ENCODE measurements around the gene EPB41L2.

The EPB41L2 gene

GRCh38 chr6:130969791-130970491, 93.1 kb downstream of the EPB41L2 start:
- Histone ChIP-seq H3K9ac (ENCODE audit: low read length) (no peak overlapping the region), H3K4me2 (ENCODE audit: low read length) (no peak overlapping the region), H2AFZ (ENCODE audit: low read depth, low read length) (no peak overlapping the region), H4K20me1 (ENCODE audit: insufficient read depth, low read length) (no peaks in the 10 kb centered on the region), H3K79me2 (ENCODE audit: low read length) (no peaks in the 10 kb centered on the region), H3K4me1 (ENCODE audit: low read length) (no peaks in the 10 kb centered on the region), H3K36me3 (replicated peaks; ENCODE audit: low read depth, low read length) (no peaks in the 10 kb centered on the region), H3K9me3 (ENCODE audit: insufficient read depth, low read length) (no peaks in the 10 kb centered on the region), H3K27me3 (ENCODE audit: low read depth, low read length) (no peaks in the 10 kb centered on the region), H3K4me3 (ENCODE audit: low read length) (no peak overlapping the region), H3K27ac (ENCODE audit: low read length) (no peak overlapping the region)
- TF ChIP-seq EZH2phosphoT487 (IDR thresholded peaks at IDR 0.05; ENCODE audit: low read depth) (no peak), CTCF (IDR thresholded peaks at IDR 0.05; ENCODE audit: low read depth, low read length) (no peak)

DNA sequence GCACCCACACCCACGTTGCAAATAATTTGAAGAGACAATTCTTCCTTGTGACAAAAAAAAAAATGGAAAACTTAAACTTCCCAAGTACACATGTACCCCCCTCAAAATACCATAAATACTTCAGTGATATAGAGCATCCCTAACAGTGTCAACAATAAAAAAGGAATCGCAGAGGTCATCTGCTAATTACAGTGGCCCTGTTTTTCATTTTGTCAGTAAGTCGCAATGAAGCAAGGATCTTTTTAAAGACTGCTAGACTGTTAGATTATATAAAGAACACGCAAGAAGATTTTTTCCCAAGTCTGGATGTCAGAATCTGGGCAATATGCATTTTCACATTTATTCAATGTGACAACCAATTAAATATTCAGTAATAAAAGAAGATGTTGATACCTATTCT, 93.9 kb downstream of the EPB41L2 start:
- TF ChIP-seq EZH2phosphoT487 (IDR thresholded peaks at IDR 0.05; ENCODE audit: low read depth) (no peak), CTCF (IDR thresholded peaks at IDR 0.05; ENCODE audit: low read depth, low read length) (no peak)
- Histone ChIP-seq H3K36me3 (replicated peaks; ENCODE audit: low read depth, low read length) (no peaks in the 10 kb centered on the region), H2AFZ (ENCODE audit: low read depth, low read length) (no peak overlapping the region), H3K79me2 (ENCODE audit: low read length) (no peaks in the 10 kb centered on the region), H3K4me3 (ENCODE audit: low read length) (no peak overlapping the region), H3K9ac (ENCODE audit: low read length) (no peak overlapping the region), H4K20me1 (ENCODE audit: insufficient read depth, low read length) (no peaks in the 10 kb centered on the region), H3K9me3 (ENCODE audit: insufficient read depth, low read length) (no peaks in the 10 kb centered on the region), H3K27me3 (ENCODE audit: low read depth, low read length) (no peaks in the 10 kb centered on the region), H3K4me1 (ENCODE audit: low read length) (no peaks in the 10 kb centered on the region), H3K4me2 (ENCODE audit: low read length) (no peak overlapping the region), H3K27ac (ENCODE audit: low read length) (no peak overlapping the region)

- no peak overlapping the region for H3K4me3 ChIP-seq (ENCODE audit: low read length)
- H3K79me2 ChIP-seq (ENCODE audit: low read length): no peaks in the 10 kb centered on the region
These were observed 94.6 kb downstream of the EPB41L2 start for GRCh38 chr6:130968476-130968875.

More at GRCh38 chr6:130968476-130968875, 94.6 kb downstream of the EPB41L2 start:
- Histone ChIP-seq H3K9me3 (ENCODE audit: insufficient read depth, low read length) (no peaks in the 10 kb centered on the region), H3K9ac (ENCODE audit: low read length) (no peak overlapping the region), H3K4me1 (ENCODE audit: low read length) (no peaks in the 10 kb centered on the region), H3K4me2 (ENCODE audit: low read length) (no peak overlapping the region), H4K20me1 (ENCODE audit: insufficient read depth, low read length) (no peaks in the 10 kb centered on the region), H3K27me3 (ENCODE audit: low read depth, low read length) (no peaks in the 10 kb centered on the region), H3K27ac (ENCODE audit: low read length) (no peak overlapping the region), H2AFZ (ENCODE audit: low read depth, low read length) (no peak overlapping the region), H3K36me3 (replicated peaks; ENCODE audit: low read depth, low read length) (no peaks in the 10 kb centered on the region)
- no peak for TF ChIP-seq EZH2phosphoT487 (IDR thresholded peaks at IDR 0.05; ENCODE audit: low read depth)
- TF ChIP-seq CTCF (IDR thresholded peaks at IDR 0.05; ENCODE audit: low read depth, low read length): no peak
